GM23248 (cell line): ENCODE data around the gene MKS1. TPM values are rescaled to one million over a fixed set of nuclear protein-coding genes. Genes with fewer than 3 reads are reported as not detected.
A peak's percentile ranks its signal among the peaks of the same experiment; 100 is the strongest.

Experiments
- DNase-seq: peaks from one replicate; pipeline ENCODE4 v3.0.0-alpha.2; 2015
- H2AFZ ChIP-seq: fragments of 200-600 bp; sonication (generic); 2 replicates; pipeline ENCODE4 v1.6.1; 2016; ENCODE audit warnings: antibody characterized with exemption
- H3F3A ChIP-seq: fragments of 200-600 bp; sonication (generic); 2 replicates; pipeline ENCODE4 v1.6.1; 2016; ENCODE audit warnings: mild to moderate bottlenecking, antibody characterized with exemption, mixed run types; ENCODE audit not compliant: insufficient read depth
- H3K27ac ChIP-seq: fragments of 200-600 bp; sonication (generic); 2 replicates; pipeline ENCODE4 v1.5.1; 2016; ENCODE audit warnings: mild to moderate bottlenecking
- H3K27me3 ChIP-seq: fragments of 200-600 bp; sonication (generic); replicated peaks from 2 replicates; pipeline ENCODE4 v1.6.1; 2016; ENCODE audit warnings: mild to moderate bottlenecking; ENCODE audit not compliant: insufficient read depth
- H3K36me3 ChIP-seq: fragments of 200-600 bp; sonication (generic); 2 replicates; pipeline ENCODE4 v1.6.1; 2016; ENCODE audit warnings: low read depth, mild to moderate bottlenecking
- H3K4me1 ChIP-seq: fragments of 200-600 bp; sonication (generic); 2 replicates; pipeline ENCODE4 v1.6.1; 2016; ENCODE audit warnings: mild to moderate bottlenecking; ENCODE audit not compliant: insufficient read depth
- H3K4me2 ChIP-seq: fragments of 200-600 bp; sonication (generic); one replicate; pipeline ENCODE4 v1.6.1; 2016; ENCODE audit warnings: mild to moderate bottlenecking; ENCODE audit not compliant: unreplicated experiment
- H3K4me3 ChIP-seq: fragments of 200-600 bp; sonication (generic); 2 replicates; pipeline ENCODE4 v1.5.1; 2016; ENCODE audit warnings: mild to moderate bottlenecking
- H3K79me2 ChIP-seq: fragments of 200-600 bp; sonication (generic); 2 replicates; pipeline ENCODE4 v1.6.1; 2016; ENCODE audit warnings: mild to moderate bottlenecking; ENCODE audit not compliant: insufficient read depth
- H3K9ac ChIP-seq: fragments of 200-600 bp; sonication (generic); 2 replicates; pipeline ENCODE4 v1.6.1; 2016; ENCODE audit warnings: mild to moderate bottlenecking
- H3K9me2 ChIP-seq: fragments of 200-600 bp; sonication (generic); 2 replicates; pipeline ENCODE4 v1.6.1; 2016; ENCODE audit warnings: mixed run types, mild to moderate bottlenecking, moderate library complexity; ENCODE audit not compliant: insufficient read depth
- H3K9me3 ChIP-seq: fragments of 200-600 bp; sonication (generic); one replicate; pipeline ENCODE4 v1.6.1; 2017; ENCODE audit warnings: low read depth
- H4K20me1 ChIP-seq: fragments of 200-600 bp; sonication (generic); 2 replicates; pipeline ENCODE4 v1.6.0; 2016; ENCODE audit not compliant: insufficient read depth
- EZH2 ChIP-seq: fragments of 200-600 bp; sonication (generic); IDR thresholded peaks from 2 replicates; pipeline ENCODE4 v1.6.1; 2018; ENCODE audit warnings: antibody characterized with exemption, mild to moderate bottlenecking; ENCODE audit not compliant: insufficient read depth, poor library complexity, severe bottlenecking
- EZH2phosphoT487 ChIP-seq: fragments of 200-600 bp; sonication (generic); IDR thresholded peaks from 2 replicates; pipeline ENCODE4 v1.6.1; 2018; ENCODE audit warnings: antibody characterized with exemption, moderate library complexity, mild to moderate bottlenecking, low read depth; ENCODE audit not compliant: insufficient read depth
- WGBS, 2 experiments: methylation state at CpG; one replicate each; pipeline ENCODE4 v1.1.6; 2015 to 2017; ENCODE audit warnings: low lambda C conversion rate in 2 of 2, low coverage in 1 of 2; ENCODE audit errors: missing lambda C conversion rate in 2 of 2; 5-methylcytosine and 5-hydroxymethylcytosine counted together
- in situ Hi-C: fragments of 300-500 bp; cut with MboI; formaldehyde crosslinking; loops from 2 replicates; pipeline ENCODE4 v1.15.0; 2020
- polyA plus RNA-seq: library from polyadenylated mRNA; unstranded; fragments of >200 nt; fragmentation: Nextera tagmentation; extraction: Ambion mirVana; gene quantifications from 2 replicates; pipeline ENCODE4 v1.2.1, GENCODE V29; 2016
- total RNA-seq: library from RNA; depleted of rRNA; stranded (reverse); fragments of >200 nt; shearing (Covaris generic); gene quantifications from 2 replicates; pipeline ENCODE4 v1.2.3, GENCODE V29; 2014

Gene MKS1
- total and polyA plus RNA-seq, 2 experiments from 2014 or later: 14.1 to 15.3 TPM

DNA sequence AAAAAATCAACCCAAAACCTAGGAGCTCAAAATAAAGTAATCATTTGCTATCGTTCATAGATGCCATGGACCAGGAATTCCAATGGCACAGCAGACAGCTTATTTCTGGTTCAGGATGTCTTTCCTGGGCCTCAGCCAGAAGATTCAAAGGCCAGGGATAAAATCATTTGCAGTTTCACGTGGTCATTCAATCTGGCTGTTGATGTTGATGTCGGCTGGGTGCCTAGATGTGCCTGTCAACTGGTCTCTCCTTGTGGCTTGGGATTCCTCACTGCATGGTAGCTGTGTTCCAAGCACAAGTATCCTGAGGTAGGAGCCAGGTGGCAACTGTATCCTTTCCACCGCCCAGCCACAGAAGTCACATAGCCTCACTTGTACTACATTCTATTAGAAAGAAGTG, 37.3 kb downstream of the MKS1 start:
- Histone ChIP-seq H2AFZ (no peak overlapping the region), H3K9me3 (no peaks in the 10 kb centered on the region), H4K20me1 (no peaks in the 10 kb centered on the region), H3K9ac (no peak overlapping the region), H3K4me3 (no peak overlapping the region), H3K4me2 (no peak overlapping the region), H3K36me3 (no peaks in the 10 kb centered on the region), H3K27me3 (no peaks in the 10 kb centered on the region; the same call in 1 of the 2 replicates), H3F3A (no peaks in the 10 kb centered on the region), H3K79me2 (no peaks in the 10 kb centered on the region), H3K27ac (no peak overlapping the region), H3K9me2 (no peaks in the 10 kb centered on the region), H3K4me1 (no peaks in the 10 kb centered on the region)
- no peak for TF ChIP-seq EZH2
- TF ChIP-seq EZH2phosphoT487: no peak
- in situ Hi-C loops: no loop called here
- 47 to 49% methylated on average over 4 of the region's 4 CpGs for WGBS, 2 experiments
- DNase-seq: no peak

DNA sequence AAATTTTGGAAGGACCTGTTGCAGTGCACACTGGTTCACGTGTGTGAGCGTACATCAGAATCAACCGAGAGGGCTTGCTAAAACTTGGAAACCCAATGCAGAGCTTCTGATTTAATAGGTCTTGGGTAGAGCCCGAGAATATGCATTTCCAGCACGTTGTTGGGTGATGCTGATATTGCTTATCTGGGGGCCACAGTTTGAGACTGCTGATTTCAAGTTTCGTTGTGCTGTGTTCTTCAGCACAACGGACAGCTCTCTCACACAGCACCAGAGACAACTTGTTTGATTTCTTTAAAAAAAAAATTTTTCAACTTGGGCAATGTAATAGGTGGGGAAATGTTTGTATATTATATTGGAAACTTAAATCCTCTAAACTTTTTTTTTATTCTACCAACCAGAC, 42.9 kb downstream of the MKS1 start:
- H3K9me3 ChIP-seq: no peaks in the 10 kb centered on the region
- in situ Hi-C loops: no loop called here
- peaks cover 14% of the 10 kb centered on the region; the same call in 1 of the 2 replicates for H3K27me3 ChIP-seq
- H4K20me1 ChIP-seq: no peaks in the 10 kb centered on the region
- no peak overlapping the region for H3K9ac ChIP-seq
- H2AFZ ChIP-seq: no peak overlapping the region
- H3K9me2 ChIP-seq: no peaks in the 10 kb centered on the region
- H3K4me2 ChIP-seq: no peak overlapping the region
- no peak overlapping the region for H3K4me3 ChIP-seq
- no peaks in the 10 kb centered on the region for H3K4me1 ChIP-seq
- TF ChIP-seq EZH2: no peak
- no peak for TF ChIP-seq EZH2phosphoT487
- WGBS, 2 experiments: 20 to 24% methylated on average over 7 of the region's 7 CpGs
- no peaks in the 10 kb centered on the region for H3K36me3 ChIP-seq
- H3K27ac ChIP-seq: no peak overlapping the region
- no peaks in the 10 kb centered on the region for H3K79me2 ChIP-seq
- peak; percentile 46 for DNase-seq
- no peaks in the 10 kb centered on the region for H3F3A ChIP-seq

DNA sequence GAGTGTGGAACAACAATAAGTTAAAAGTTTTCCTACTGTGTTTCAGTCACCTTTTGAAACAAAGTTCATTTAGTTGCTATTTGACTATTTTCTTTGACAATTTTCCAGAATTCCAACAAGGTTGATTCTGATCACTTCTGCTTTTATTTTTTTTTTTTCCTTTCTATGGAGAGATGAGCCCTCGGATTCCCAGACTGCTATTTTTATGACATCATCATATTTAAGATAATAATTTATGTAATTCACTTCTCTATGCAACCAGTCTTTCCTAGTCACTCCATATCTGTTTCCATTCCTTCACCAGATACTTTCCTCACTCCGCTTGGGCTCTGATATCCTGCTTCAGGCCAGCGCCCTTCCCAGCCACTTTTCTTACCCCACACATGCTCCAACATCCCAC, 44.2 kb downstream of the MKS1 start:
- Histone ChIP-seq H3K79me2 (no peaks in the 10 kb centered on the region), H3K4me2 (no peak overlapping the region), H3K27ac (no peak overlapping the region), H3K4me3 (no peak overlapping the region), H3K9me2 (no peaks in the 10 kb centered on the region), H3F3A (no peaks in the 10 kb centered on the region), H3K9ac (no peak overlapping the region), H2AFZ (no peak overlapping the region), H3K9me3 (no peaks in the 10 kb centered on the region), H3K4me1 (no peaks in the 10 kb centered on the region), H4K20me1 (no peaks in the 10 kb centered on the region), H3K36me3 (no peaks in the 10 kb centered on the region), H3K27me3 (peaks cover 15% of the 10 kb centered on the region; the same call in 1 of the 2 replicates)
- no peak for DNase-seq
- WGBS, 2 experiments: 11 to 18% methylated on average over 3 of the region's 3 CpGs
- in situ Hi-C loops: no loop called here
- TF ChIP-seq EZH2 (no peak), EZH2phosphoT487 (no peak)

DNA sequence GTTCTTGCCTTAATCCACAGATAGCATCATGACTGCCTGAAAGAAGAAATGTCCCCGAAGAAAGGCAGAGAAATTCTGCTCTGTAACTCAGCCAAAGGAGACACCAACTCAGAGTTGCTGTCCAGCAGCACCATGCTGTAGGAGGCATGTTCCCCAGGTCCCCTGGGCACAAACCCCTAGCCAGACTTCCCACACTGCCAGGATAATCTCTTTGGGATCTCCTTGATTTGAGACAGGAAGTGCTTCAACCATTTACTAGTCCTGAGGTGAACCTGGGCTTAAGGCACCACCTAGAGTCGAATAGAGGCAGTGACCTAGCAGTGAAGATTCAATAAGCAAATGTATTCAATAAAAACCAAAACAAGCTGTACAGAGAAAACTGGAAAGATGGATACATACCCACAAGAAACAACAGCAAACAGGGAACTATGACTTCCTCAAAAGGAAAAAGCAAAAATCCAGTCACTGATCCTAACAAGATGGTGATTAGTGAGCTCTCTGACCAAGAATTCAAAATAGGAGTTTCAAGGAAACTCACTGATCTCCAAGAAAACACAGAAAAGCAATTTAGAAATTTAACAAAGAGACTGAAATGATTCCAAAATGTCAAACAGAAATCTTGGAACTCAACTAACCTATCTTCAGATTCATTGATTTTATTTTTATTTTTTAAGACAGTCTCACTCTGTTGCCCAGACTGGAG, 46.5 kb downstream of the MKS1 start:
- 36 to 46% methylated on average over 2 of the region's 2 CpGs for WGBS, 2 experiments
- no peak overlapping the region for H3K9ac ChIP-seq
- H3F3A ChIP-seq: no peaks in the 10 kb centered on the region
- H3K4me2 ChIP-seq: no peak overlapping the region
- H2AFZ ChIP-seq: no peak overlapping the region
- peaks cover 15% of the 10 kb centered on the region; the same call in 1 of the 2 replicates for H3K27me3 ChIP-seq
- TF ChIP-seq EZH2phosphoT487 (no peak), EZH2 (no peak)
- DNase-seq: peak; percentile 26
- H4K20me1 ChIP-seq: no peaks in the 10 kb centered on the region
- no peaks in the 10 kb centered on the region for H3K9me2 ChIP-seq
- H3K79me2 ChIP-seq: no peaks in the 10 kb centered on the region
- no peaks in the 10 kb centered on the region for H3K36me3 ChIP-seq
- in situ Hi-C loops: no loop called here
- H3K9me3 ChIP-seq: no peaks in the 10 kb centered on the region
- no peaks in the 10 kb centered on the region for H3K4me1 ChIP-seq
- no peak overlapping the region for H3K4me3 ChIP-seq
- no peak overlapping the region for H3K27ac ChIP-seq
